ENCODE measurements around the gene SHISAL1.

The SHISAL1 gene

GRCh38 chr22:44357966-44358465, 45.3 kb upstream of the SHISAL1 start:
- DNase-seq (ENCODE audit: low read depth in 1 of 2, low spot score in 1 of 2) = no peak
- no peak for TF ChIP-seq REST (IDR thresholded peaks at IDR 0.05; ENCODE audit: insufficient replicate concordance, low read depth)
- TF ChIP-seq SPI1 (IDR thresholded peaks at IDR 0.05; ENCODE audit: borderline replicate concordance, low read depth) = no peak
- TF ChIP-seq GABPA (IDR thresholded peaks at IDR 0.05; ENCODE audit: low read depth) = no peak
- TF ChIP-seq CTCF (IDR thresholded peaks at IDR 0.05; ENCODE audit: insufficient read depth, low read length) = no peak
- no peak for TF ChIP-seq POLR2AphosphoS5 (IDR thresholded peaks at IDR 0.05; ENCODE audit: low read depth)
- Histone ChIP-seq H3K4me3 (replicated peaks; ENCODE audit: insufficient read depth, low read length) (no peak overlapping the region), H3K27me3 (ENCODE audit: insufficient read depth, poor library complexity, severe bottlenecking) (no peaks in the 10 kb centered on the region), H3K27ac (replicated peaks) (no peak overlapping the region)

- no peak for TF ChIP-seq GABPA (IDR thresholded peaks at IDR 0.05; ENCODE audit: low read depth)
- no peak for TF ChIP-seq CTCF (IDR thresholded peaks at IDR 0.05; ENCODE audit: insufficient read depth, low read length)
- TF ChIP-seq SPI1 (IDR thresholded peaks at IDR 0.05; ENCODE audit: borderline replicate concordance, low read depth) = no peak
- TF ChIP-seq POLR2AphosphoS5 (IDR thresholded peaks at IDR 0.05; ENCODE audit: low read depth) = no peak
- no peak for TF ChIP-seq REST (IDR thresholded peaks at IDR 0.05; ENCODE audit: insufficient replicate concordance, low read depth)
- H3K4me3 ChIP-seq (replicated peaks; ENCODE audit: insufficient read depth, low read length) = no peak overlapping the region
- DNase-seq (ENCODE audit: low read depth in 1 of 2, low spot score in 1 of 2) = no peak
- peaks cover 2% of the 10 kb centered on the region for H3K27me3 ChIP-seq (ENCODE audit: insufficient read depth, poor library complexity, severe bottlenecking)
- no peak overlapping the region for H3K27ac ChIP-seq (replicated peaks)
Observed at GRCh38 chr22:44357296-44357965, 44.7 kb upstream of the SHISAL1 start.

- Histone ChIP-seq H3K4me3 (replicated peaks; ENCODE audit: insufficient read depth, low read length) (no peak overlapping the region), H3K27me3 (ENCODE audit: insufficient read depth, poor library complexity, severe bottlenecking) (peaks cover 12% of the 10 kb centered on the region), H3K27ac (replicated peaks) (no peak overlapping the region)
- DNase-seq (ENCODE audit: low read depth in 1 of 2, low spot score in 1 of 2) = no peak
- TF ChIP-seq SPI1 (IDR thresholded peaks at IDR 0.05; ENCODE audit: borderline replicate concordance, low read depth) (no peak), CTCF (IDR thresholded peaks at IDR 0.05; ENCODE audit: insufficient read depth, low read length) (no peak), REST (IDR thresholded peaks at IDR 0.05; ENCODE audit: insufficient replicate concordance, low read depth) (no peak), POLR2AphosphoS5 (IDR thresholded peaks at IDR 0.05; ENCODE audit: low read depth) (no peak), GABPA (IDR thresholded peaks at IDR 0.05; ENCODE audit: low read depth) (no peak)
Observed at GRCh38 chr22:44355716-44356070, 42.9 kb upstream of the SHISAL1 start.

Data from HL-60 (cell line).